H54 (cell line): Measurements from ENCODE around the gene KSR1.

ENCODE experiments used
- DNase-seq: peaks from one replicate; pipeline ENCODE4 v3.0.0; 2011; ENCODE audit warnings: low spot score, mixed read lengths; ENCODE audit not compliant: insufficient read length
- FAIRE-seq: peaks from 3 replicates; lab custom pipeline; 2011; peaks lifted over from hg19 to GRCh38; lab: Jason Lieb, UNC
- POLR2A ChIP-seq: IDR thresholded peaks from 2 replicates; pipeline ENCODE4 v1.6.1; 2011; ENCODE audit warnings: low read depth, mild to moderate bottlenecking, low read length

KSR1 gene

GRCh38 chr17:27560668-27561067, 104.4 kb downstream of the KSR1 start:
- FAIRE-seq: no peak
- DNase-seq: no peak
- TF ChIP-seq POLR2A: no peak

- DNase-seq (no peak), FAIRE-seq (no peak)
- TF ChIP-seq POLR2A: no peak
Measured at GRCh38 chr17:27562777-27563455, 106.7 kb downstream of the KSR1 start.

- no peak for TF ChIP-seq POLR2A
- DNase-seq: no peak
- no peak for FAIRE-seq
Measured at GRCh38 chr17:27563532-27563931, 107.3 kb downstream of the KSR1 start.

GRCh38 chr17:27564463-27564862, 108.2 kb downstream of the KSR1 start:
- DNase-seq: no peak
- no peak for FAIRE-seq
- TF ChIP-seq POLR2A: no peak

GRCh38 chr17:27565874-27566670, 109.8 kb downstream of the KSR1 start:
- DNase-seq: no peak
- FAIRE-seq: no peak
- no peak for TF ChIP-seq POLR2A

- no peak for FAIRE-seq
- DNase-seq: no peak
Measured at GRCh38 chr17:27566671-27567562, 110.7 kb downstream of the KSR1 start.

GRCh38 chr17:27567563-27567859, 111.3 kb downstream of the KSR1 start:
- DNase-seq: no peak
- no peak for TF ChIP-seq POLR2A
- no peak for FAIRE-seq

More at GRCh38 chr17:27566671-27567562, 110.7 kb downstream of the KSR1 start:
- TF ChIP-seq POLR2A: no peak

GRCh38 chr17:27568216-27568615, 112.0 kb downstream of the KSR1 start:
- DNase-seq: no peak
- TF ChIP-seq POLR2A: no peak
- no peak for FAIRE-seq

- TF ChIP-seq POLR2A: no peak
- FAIRE-seq (no peak), DNase-seq (no peak)
Measured at GRCh38 chr17:27568811-27569210, 112.6 kb downstream of the KSR1 start.

- TF ChIP-seq POLR2A: no peak
- DNase-seq (no peak), FAIRE-seq (no peak)
Measured at GRCh38 chr17:27569257-27569722, 113.0 kb downstream of the KSR1 start.

- no peak for TF ChIP-seq POLR2A
- FAIRE-seq: no peak
- no peak for DNase-seq
Measured at GRCh38 chr17:27569884-27570577, 113.8 kb downstream of the KSR1 start.

- DNase-seq: no peak
- no peak for TF ChIP-seq POLR2A
- FAIRE-seq: no peak
Measured at GRCh38 chr17:27570578-27570914, 114.3 kb downstream of the KSR1 start.

GRCh38 chr17:27571563-27572352, 115.5 kb downstream of the KSR1 start:
- no peak for DNase-seq
- no peak for TF ChIP-seq POLR2A
- no peak for FAIRE-seq
